GM12891 (cell line): ENCODE results near the gene PARD3.
"Not testable (repeated sequence)": the region's sequence is repeated elsewhere in the genome, so short reads cannot be mapped to it uniquely, and the experiment has no call there.

Experiments
- DNase-seq: peaks from one replicate; pipeline ENCODE4 v3.0.0; 2011; ENCODE audit warnings: low spot score; ENCODE audit not compliant: insufficient read length
- FAIRE-seq: peaks from 2 replicates; lab custom pipeline; 2011; peaks lifted over from hg19 to GRCh38; lab: Jason Lieb, UNC
- PAX5 ChIP-seq: IDR thresholded peaks from 2 replicates; pipeline ENCODE4 v1.6.1; 2011; ENCODE audit warnings: low read length, moderate library complexity, mild to moderate bottlenecking; ENCODE audit not compliant: insufficient read depth, severe bottlenecking
- POLR2A ChIP-seq: IDR thresholded peaks from 2 replicates; pipeline ENCODE4 v1.6.1; 2011; ENCODE audit warnings: low read depth, low read length, control low read depth
- POLR2AphosphoS5 ChIP-seq: IDR thresholded peaks from 2 replicates; pipeline ENCODE4 v1.6.1; 2011; ENCODE audit warnings: low read depth, low read length, control low read depth
- POU2F2 ChIP-seq: IDR thresholded peaks from 2 replicates; pipeline ENCODE4 v1.6.1; 2011; ENCODE audit warnings: low read depth, mild to moderate bottlenecking, control low read depth, low read length, moderate library complexity
- SPI1 ChIP-seq: IDR thresholded peaks from 2 replicates; pipeline ENCODE4 v1.6.1; 2011; ENCODE audit warnings: low read depth, low read length, control low read depth
- TAF1 ChIP-seq: IDR thresholded peaks from 2 replicates; pipeline ENCODE4 v1.6.1; 2011; ENCODE audit warnings: low read depth, low read length, control low read depth

Gene PARD3

DNA sequence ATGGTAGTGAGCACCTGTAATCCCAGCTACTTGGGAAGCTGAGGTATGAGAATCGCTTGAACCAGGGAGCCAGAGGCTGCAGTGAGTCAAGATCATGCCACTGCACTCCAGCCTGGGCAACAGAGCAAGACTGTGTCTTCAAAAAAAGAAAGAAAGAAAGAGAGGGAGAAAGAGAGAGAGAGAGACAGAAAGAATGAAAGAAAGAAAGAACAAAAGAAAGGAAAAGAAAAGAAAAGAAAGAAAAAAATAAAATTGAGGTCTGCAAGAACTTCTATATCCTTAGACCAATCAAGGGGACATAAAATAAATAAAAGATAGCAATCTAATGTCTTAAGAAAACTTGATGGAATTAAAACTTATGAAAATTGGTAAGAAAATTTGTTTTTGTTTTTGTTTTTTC lies 34.9 kb upstream of the PARD3 start:
- no peak for FAIRE-seq
- no peak for TF ChIP-seq POLR2A
- TF ChIP-seq TAF1 = no peak
- TF ChIP-seq SPI1 = no peak
- TF ChIP-seq PAX5 = no peak
- no peak for TF ChIP-seq POU2F2
- no peak for TF ChIP-seq POLR2AphosphoS5
- DNase-seq = no peak

DNA sequence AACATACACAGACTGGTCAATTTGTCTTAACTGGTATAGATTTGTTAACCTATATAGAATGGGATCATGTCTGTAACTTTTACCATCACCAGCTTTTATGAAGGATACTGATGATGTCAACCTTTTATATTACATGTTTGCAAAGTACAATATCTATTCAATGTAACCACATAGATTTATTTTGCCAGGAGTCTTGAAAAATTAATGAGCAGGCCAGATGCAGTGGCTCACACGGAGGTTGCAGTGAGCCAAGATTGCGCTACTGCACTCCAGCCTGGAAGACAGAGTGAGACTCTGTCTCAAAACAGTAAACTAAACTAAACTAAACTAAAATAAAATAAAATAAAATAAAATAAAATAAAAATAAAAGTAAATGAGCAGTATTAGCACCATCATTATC lies 30.0 kb upstream of the PARD3 start:
- no peak for DNase-seq
- TF ChIP-seq PAX5 = no peak
- TF ChIP-seq SPI1 = no peak
- no peak for TF ChIP-seq TAF1
- no peak for TF ChIP-seq POLR2A
- no peak for TF ChIP-seq POLR2AphosphoS5
- TF ChIP-seq POU2F2 = no peak
- FAIRE-seq = no peak

DNA sequence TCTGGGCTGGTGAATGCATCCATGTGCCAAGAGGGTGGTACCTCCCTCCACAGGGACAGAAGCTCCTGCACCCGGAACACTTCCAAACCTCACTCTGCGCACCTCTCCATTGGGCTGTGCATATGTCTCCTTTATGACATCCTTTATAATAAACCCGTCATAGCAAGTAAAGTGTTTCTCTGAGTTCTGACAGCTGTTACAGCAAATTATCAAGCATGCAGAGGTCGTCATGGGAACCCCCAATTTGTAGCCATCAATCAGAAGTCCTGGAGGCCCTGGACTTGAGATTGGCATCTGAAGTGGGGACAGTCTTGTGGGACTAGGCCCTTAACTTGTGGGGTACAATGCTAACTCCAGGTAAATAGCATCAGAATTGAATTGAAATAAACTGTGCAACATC lies 29.4 kb upstream of the PARD3 start:
- FAIRE-seq = no peak
- DNase-seq = no peak
- TF ChIP-seq POLR2AphosphoS5 = no peak
- no peak for TF ChIP-seq SPI1
- no peak for TF ChIP-seq POU2F2
- TF ChIP-seq POLR2A = no peak
- TF ChIP-seq TAF1 = no peak
- no peak for TF ChIP-seq PAX5

DNA sequence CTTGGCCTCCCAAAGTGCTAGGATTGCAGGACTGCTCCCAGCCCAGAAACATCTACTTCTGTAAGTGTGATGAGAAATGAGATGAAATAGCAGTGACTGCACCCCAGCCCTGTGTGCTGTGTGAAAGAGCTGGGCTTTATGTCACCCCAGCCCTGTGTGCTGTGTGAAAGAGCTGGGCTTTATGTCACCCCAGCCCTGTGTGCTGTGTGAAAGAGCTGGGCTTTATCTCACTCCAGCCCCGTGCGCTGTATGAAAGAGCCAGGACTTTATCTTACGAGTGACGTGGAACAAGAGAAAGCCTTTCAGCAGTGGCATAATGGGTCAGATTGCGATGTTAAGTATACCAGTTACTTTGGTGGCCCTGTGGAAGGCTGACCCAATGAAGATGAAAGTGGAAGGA lies 28.4 kb upstream of the PARD3 start:
- FAIRE-seq = not testable (repeated sequence)

DNA sequence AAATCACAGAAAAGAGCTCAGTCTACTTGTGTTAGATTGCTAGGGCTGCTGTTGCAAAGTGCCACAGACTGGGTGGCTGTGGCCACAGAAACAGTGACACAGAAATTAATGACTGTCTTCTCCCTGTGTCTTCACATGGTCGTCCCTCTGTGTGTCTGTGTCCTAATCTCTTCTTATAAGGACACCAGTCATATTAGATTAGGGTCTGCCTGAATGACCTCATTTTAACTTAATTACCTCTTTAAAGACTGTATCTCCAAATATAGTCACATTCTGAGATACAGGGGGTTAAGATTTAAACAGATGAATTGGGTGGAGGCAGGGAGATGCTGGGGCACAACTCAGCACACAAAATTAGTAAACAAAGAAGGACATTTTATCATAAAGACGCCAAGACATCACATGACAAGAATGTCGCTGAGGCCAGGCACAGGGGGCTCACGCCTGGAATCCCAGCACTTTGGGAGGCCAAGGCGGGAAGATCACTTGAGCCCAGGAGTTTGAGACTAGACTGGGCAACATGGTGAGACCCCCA lies 23.3 kb upstream of the PARD3 start:
- TF ChIP-seq TAF1 (no peak), POU2F2 (no peak), POLR2A (no peak)
- FAIRE-seq = no peak
- no peak for DNase-seq

More for the DNA sequence above, 28.4 kb upstream of the PARD3 start:
- DNase-seq = not testable (repeated sequence)

DNA sequence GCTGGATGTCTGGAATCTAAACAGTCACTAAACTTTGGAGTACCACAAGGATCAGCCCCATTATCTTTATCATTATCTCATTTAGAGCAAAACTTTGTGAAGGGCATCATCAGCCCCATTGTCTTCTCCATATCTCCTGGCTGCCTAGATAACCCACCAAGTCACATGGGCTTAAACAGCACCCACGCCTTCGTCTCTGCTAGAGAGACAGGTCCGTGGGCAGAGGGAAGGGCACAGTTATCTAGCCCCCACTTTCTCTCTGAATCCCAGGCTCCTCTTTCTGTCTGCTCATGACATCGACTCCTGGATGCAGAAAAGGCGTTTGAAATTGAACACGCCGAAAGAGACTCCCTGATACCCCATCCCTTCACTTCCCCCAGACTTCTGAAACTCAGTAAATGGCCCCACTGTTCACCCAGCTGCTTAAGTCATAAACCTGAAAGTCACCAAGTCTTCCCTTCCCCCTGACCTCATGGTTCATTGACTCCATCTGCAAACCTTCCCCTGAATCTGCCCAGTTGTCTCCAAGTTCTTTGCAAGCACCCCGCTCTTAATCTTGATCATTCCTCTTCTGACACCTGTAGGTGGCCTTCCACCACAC lies 20.9 kb upstream of the PARD3 start:
- FAIRE-seq (peak; percentile 64), DNase-seq (no peak)
- TF ChIP-seq SPI1 (no peak), POLR2AphosphoS5 (no peak), PAX5 (peak; percentile 72), TAF1 (no peak), POLR2A (no peak), POU2F2 (no peak)

DNA sequence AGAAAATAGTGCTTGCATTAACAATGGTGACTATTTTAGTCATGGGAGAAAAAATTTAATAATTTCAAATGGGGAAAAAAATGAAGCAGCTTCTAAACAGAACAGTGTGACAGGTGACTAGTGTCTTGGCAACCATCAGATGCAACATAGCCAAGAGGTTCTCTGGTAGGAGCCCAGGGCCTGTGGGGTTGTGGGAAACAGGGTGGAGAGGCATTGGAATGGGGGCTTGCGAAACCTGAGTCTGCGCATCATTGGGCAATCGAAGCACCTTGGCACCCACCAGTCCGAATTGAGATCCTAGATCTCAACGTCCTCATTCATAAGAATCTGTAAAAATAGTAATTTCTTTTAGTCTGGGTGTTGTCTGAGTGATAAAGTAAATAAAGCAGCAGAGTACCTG lies 19.2 kb upstream of the PARD3 start:
- DNase-seq (no peak), FAIRE-seq (no peak)
- TF ChIP-seq POU2F2 (no peak), SPI1 (no peak), POLR2A (no peak), TAF1 (no peak), POLR2AphosphoS5 (no peak), PAX5 (no peak)

DNA sequence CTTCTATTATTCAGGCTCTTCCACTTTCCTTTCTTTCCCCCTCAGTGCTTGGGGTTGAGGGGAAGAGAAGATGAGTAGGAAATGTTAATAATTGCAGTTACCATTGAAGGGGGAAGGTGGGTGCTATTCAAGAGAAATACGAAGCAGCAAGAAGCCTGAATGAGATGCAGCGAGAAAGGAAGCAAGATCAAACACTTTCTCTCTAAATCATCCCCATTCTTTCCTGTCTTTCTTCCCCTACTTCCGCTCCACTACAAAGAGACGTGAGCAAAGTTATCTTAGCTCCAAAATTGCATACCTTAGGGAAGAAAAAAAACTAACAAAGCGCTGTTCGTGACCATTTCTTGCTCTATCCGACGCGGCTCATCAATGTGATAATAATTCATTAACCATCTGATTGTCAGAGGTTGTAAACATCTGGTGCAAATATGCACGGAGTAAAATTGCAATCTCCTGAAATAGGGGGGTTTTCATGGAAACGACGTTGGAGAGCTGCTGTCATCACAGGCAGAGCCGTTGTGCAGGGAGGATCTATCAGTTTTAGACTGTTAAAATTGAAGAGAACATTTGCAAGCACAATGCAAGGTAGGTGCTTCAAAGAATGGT lies 15.2 kb upstream of the PARD3 start:
- no peak for FAIRE-seq
- DNase-seq = no peak

DNA sequence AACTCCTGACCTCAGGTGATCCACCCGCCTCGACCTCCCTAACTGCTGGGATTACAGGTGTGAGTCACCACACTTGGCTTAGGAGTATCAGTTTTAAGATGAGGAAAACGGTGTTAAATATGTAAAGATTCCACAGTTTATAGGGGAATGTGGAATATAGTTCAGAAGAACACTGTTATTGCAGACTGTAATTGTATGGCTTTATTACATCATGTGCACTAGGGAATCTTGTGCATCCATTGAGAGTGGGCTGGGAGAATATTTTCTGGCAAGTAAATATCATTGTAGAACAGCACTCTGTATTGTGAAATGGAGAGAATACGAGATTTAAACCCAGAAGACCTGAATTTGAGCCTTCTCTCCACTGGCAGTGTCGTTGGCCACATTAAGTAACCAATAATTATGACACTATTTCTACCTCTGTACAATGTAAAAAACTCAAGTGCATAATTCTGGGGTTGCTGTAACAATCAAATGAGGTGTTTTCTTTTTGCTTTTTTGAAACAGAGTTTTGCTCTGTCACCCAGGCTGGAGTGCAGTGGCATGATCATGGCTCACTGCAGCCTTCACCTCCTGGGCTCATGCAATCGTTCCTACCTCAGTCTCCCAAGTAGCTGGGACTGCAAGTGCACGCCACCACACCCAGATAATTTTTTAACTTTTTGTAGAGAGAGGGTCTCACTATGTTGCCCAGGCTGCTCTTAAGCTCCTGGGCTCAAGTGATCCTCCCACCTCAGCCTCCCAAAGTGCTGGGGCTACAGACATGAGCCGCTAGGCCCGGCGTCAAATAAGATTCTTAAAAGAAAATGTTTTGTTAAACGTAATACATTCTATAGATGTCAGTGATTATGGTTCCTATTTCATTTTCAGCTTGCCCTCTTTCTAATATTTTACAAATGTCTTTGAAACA lies 12.0 kb upstream of the PARD3 start:
- no peak for DNase-seq
- TF ChIP-seq POLR2A (no peak), POU2F2 (no peak), PAX5 (no peak), TAF1 (no peak), POLR2AphosphoS5 (no peak), SPI1 (no peak)
- no peak for FAIRE-seq

More for the DNA sequence above, 15.2 kb upstream of the PARD3 start:
- TF ChIP-seq TAF1 (no peak), POU2F2 (no peak), POLR2A (no peak), POLR2AphosphoS5 (no peak), PAX5 (no peak), SPI1 (no peak)
